NCI-H146 treated with DMSO at 0.1 percent for 48 hours (cell line): ENCODE measurements around the gene EXO5.
A peak's percentile ranks its signal among the peaks of the same experiment; 100 is the strongest.
"Not testable (repeated sequence)": the region's sequence is repeated elsewhere in the genome, so short reads cannot be mapped to it uniquely, and the experiment has no call there.

ENCODE experiments used
- DNase-seq: peaks from one replicate; lab custom pipeline; 2025; ENCODE audit not compliant: unreplicated experiment; lab: John Stamatoyannopoulos, UW

Gene EXO5, protein sequence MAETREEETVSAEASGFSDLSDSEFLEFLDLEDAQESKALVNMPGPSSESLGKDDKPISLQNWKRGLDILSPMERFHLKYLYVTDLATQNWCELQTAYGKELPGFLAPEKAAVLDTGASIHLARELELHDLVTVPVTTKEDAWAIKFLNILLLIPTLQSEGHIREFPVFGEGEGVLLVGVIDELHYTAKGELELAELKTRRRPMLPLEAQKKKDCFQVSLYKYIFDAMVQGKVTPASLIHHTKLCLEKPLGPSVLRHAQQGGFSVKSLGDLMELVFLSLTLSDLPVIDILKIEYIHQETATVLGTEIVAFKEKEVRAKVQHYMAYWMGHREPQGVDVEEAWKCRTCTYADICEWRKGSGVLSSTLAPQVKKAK

DNA sequence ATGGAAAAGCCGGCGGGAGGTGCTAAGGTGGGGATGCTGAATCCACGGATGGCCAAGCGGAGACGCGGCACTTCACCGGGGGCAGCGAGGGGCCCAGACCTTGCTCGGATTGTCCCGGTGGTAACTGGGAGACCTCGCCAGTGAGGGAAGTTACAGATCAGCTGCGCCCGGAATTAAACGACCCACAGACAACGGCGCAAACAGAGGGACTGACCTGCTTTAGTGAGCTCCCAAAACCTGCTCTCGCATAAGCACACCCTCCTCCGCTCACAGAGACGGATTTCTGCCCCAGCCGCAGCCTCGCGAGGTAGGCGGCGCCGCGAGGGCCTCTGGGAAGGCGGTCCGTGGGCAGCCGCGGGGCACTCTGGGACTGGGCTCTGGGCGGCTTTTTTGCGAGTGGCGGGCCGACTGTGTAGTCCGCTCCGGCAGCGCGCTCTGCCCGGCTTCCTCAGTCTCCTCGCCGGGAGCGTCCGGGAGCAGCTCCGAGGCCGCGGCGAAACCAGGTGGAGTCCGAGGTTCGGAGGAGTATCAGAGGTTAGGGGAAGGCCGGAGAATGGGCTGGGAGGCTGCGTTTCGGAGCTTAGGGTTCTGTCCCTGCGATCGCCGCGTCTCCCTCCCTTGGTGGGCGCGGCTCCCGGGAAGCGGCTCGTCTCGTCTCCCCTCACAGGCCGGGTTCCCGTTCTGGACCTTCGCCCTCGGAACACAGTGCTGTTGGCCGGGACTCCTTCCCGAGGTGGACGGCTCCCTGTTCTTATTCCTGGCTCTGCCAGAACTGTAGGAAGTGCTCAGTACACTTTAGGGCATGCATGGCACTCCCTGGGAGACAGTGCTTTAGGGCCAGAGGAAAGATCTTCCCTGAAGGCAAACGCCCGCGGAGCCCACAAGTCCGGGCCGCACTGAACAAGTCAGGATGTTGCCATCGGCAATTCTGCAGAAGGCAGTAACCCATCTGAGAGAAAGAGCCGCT is at the start of gene EXO5:
TSS of gene EXO5 (plus strand) at position 393 of the 967 bp plus-strand sequence. CDS start 5,778 bp downstream, outside the sequence.
- DNase-seq: peak; percentile 21

GRCh38 chr1:40462956-40463590 is 45.5 kb upstream of the EXO5 start:
- DNase-seq: no peak

DNA sequence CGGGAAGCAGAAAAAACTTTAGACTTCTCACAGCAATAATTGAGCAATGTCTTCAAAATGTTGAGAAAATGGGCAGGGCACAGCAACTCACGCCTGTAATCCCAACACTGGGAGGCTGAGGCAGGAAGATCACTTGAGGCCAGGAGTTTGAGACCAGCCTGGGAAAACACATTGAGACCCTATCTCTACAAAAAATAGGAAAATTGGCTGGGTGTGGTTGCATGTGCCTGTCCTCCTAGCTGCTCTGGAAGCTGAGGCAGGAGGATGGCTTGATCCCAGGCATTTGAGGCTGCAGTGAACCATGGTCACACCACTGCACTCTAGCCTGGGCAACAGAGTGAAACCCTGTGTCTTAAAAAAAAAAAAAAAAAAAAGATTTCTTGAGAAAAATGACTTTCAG is 39.2 kb upstream of the EXO5 start:
- no peak for DNase-seq

DNA sequence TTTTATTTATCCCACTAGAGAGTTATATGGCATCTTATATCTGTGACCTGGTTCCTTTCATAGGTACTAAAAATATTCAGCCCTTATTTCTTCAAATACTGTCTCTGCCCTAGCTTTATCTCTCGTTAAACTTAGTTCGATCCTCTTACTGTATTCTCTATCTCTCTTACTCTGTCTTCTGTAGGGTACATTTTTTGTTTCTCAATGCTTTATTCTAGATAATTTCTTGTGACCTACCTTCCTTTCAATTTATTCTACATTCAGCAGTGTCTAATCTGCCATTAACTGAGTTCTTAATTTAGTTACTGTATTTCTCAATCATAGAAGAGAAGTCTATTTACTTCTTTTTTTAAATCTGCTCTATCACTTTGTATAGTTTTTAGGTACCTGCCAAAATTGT is 33.3 kb upstream of the EXO5 start:
- DNase-seq: no peak

DNA sequence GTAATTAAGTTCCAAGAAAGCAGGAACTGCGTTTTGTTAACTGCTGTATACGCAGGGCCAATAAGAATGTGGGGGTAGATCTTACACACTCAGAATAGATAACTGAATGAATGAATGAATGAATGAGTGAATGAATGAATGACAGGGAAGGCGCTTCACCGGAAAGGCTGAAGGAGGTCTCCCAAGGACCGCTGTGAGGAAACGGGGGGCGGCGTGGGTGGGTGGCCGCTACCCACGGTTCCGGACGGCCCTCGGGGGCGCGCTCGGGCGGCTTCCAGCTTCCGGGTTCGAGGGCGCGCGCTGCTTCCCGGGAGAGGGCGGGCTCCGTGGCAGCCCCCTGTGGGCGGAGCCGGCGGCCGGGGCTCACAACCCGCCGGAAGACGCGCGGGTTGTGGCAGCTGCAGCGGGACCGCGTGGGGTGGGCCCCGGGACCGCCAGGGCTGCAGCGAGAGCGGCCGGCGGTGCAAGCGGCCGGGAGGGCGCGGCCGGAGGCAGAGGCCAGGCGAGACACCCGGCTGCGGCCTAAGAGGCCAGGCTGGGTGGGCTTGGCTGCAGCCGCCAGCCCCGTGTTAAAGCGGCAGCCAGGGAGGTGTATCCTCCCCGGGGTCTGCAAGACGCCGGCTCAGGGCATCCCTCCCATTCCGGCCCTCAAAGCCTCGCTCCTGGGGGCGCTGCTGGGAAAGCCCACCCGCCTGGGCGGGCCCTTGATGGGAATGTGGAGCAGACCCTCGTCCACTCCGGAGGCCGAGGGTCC is 31.5 kb upstream of the EXO5 start, which contains the start of gene ZFP69:
TSS of gene ZFP69 (plus strand) at position 367 of the 754 bp plus-strand sequence. CDS start 2,072 bp downstream, outside the sequence.
- DNase-seq: peak; percentile 25

DNA sequence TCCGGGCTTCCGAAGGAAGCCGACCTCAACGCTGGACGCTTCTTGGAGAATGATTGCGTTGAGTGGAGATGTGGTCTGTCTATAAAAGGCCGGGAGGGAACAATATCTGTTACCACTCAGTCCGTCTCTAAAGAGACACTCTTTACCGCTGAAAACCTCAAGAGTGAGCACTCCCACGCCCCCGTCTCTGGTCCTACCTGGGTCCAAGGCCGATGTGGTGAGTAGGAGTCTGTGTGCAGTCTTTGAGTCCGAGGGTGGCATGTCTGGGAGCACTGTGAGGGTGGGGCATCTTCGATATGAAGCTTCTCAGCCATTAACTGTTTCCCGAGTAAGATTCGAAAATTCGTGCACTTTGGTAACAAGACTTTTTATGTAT is 30.9 kb upstream of the EXO5 start:
- DNase-seq: peak; percentile 15

DNA sequence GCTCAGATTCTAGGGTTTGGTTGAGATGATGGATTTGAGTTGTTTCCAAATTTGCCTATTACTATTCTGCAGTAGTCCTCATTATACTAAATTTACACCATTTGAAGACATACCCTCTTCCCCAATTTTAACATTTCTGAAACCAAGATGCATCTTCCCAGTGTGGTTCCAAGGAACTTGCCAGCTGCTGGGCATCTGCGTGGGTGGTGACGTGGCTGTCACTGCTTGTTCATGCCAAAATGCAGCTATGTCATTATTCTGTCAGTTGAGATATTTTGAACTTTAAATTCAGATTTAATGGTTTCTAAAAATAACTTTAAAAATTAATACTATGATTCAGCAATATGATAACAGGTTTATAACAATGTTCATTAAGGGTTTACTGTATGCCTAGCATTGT is 30.3 kb upstream of the EXO5 start:
- no peak for DNase-seq

DNA sequence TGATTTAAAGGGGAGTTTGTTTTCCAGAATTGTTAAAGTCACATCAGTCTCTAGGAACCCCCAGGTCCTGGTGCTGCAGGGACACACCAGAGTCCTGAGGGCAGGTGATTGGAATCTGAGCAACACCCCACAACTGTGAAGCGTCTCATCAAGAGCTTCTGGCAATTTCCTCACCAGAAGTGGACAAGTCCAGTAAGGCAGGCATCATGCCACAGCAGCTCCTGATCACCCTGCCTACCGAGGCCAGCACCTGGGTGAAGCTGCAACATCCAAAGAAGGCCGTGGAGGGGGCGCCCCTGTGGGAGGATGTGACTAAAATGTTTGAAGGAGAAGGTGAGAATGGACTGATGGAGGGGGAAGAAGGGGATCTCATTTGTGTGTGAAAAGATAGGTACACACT is 29.4 kb upstream of the EXO5 start:
- DNase-seq: no peak

GRCh38 chr1:40495315-40495903 is 13.2 kb upstream of the EXO5 start:
- DNase-seq: no peak

GRCh38 chr1:40502651-40503050 is 5.9 kb upstream of the EXO5 start:
- not testable (repeated sequence) for DNase-seq

DNA sequence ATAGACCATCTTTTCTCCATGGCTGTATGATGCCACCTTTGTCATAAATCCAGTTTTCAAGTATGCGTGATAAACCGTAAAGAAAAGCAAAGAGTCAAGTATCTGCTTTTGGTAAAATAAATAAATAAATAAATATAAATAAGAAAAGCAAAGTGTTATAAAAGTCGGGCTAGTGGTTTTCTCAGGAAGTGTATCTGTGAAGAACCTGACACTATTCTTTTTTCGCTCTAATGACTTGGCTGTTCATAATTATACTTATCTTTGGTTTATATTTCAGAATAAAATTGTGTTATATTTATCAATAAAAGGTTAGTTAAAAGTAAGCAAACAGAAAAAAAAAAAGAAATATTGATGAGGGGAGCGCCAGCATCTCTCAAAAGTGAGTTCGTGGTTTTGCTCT is 594 bp upstream of the EXO5 start:
- DNase-seq: no peak

DNA sequence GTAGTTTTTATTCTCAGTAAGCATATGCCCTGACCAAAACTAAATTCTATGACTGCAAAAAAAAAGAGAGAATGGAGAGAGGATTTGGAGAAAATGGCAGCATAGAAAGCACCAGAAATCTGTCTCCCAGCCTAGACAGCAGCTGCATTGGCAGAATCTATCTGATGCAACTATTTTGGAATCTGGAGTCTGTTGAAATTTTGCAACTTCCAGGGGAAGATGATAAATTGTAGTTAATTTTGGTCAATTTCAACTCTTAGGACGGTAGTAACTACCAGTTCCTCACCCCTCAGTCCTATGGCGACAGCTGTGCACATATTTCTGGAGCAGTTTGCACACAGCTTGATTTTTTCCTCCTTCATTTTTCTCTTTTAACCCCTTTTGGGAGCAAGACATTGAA is 10.9 kb downstream of the EXO5 start:
- no peak for DNase-seq

GRCh38 chr1:40530735-40531380 is 22.3 kb downstream of the EXO5 start:
- DNase-seq: peak; percentile 35

GRCh38 chr1:40531381-40532061 is 23.0 kb downstream of the EXO5 start, which contains the start of gene ZNF684:
TSS of gene ZNF684 (plus strand) at chr1:40531637. CDS start at chr1:40533167, 1,530 bp downstream.
- DNase-seq: peak; percentile 81

DNA sequence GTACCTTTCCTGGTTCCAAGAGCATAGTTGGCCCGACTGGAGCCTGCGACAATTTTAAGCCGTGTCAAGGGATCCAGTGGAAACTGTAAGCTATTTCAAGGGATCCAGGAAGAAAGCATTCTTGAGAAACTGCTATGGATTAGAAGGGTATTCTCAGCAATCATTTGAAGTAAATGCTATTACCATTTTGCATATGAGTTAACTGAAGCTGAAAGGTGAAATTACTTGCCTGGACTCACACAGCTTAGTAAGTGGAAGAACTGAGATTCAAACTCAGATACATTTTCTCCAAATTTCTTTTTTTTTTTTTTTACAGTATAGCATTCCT is 23.5 kb downstream of the EXO5 start:
- no peak for DNase-seq

- peak; percentile 1 for DNase-seq
Observed at GRCh38 chr1:40532844-40533424, 24.4 kb downstream of the EXO5 start.

DNA sequence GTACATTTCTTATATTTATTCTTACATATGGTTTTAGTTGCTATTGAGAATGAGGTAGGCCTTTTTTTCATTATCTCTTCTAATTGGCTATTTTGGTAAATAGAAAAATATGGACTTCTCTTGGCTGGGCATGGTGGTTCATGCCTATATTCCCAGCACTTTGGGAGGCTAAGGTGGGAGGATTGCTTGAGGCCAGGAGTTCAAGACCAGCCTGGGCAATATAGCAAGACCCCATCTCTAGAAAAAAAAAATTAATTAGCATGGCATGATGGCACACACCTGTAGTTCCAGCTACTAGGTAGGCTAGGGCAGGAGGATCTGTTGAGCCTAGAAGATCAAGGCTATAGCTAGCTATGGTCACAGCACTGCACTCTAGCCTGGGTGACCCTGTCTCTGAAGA is 26.0 kb downstream of the EXO5 start:
- DNase-seq: no peak

DNA sequence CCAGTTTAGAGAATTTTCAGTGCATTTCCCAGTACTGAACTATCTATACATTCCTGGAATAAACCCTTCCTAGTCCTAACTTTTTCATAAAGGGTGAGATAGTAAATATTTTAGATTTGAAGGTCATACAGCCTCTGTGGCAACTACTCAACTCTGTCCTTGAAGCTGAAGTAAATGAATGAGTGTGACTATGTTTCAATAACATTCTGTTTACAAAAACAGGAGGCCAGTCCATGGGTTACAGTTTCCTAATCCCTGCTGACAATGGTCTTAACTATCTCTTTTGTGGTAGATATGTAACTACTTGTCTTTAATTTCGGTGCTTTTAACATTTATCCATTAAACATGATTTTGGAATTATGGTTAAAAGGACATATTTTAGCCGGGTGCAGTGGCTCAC is 27.2 kb downstream of the EXO5 start:
- no peak for DNase-seq

- DNase-seq: no peak
Observed at GRCh38 chr1:40539338-40539737, 30.8 kb downstream of the EXO5 start.
